HEK293 (cell line): ENCODE results near the gene STXBP3.

Experiments used
- CTCF ChIA-PET: fragments of 350-600 bp; formaldehyde crosslinking; extraction: SDS; loops from one replicate; lab custom pipeline; 2021; ENCODE audit warnings: antibody characterized with exemption; lab: Yijun Ruan, JAX
- POLR2A ChIA-PET: fragments of 300-600 bp; formaldehyde crosslinking; extraction: SDS; loops from one replicate; lab custom pipeline; 2020; ENCODE audit warnings: antibody characterized with exemption, inconsistent platforms; lab: Yijun Ruan, JAX
- H3K27ac ChIP-seq: fragments of 200-500 bp; sonication (Bioruptor generic); 2 replicates; pipeline ENCODE4 v1.5.1; 2014; ENCODE audit warnings: low read depth, low read length, control low read depth, inconsistent platforms; ENCODE audit errors: extremely low read depth
- H3K36me3 ChIP-seq, 2 experiments: fragments of 200-500 bp in 1 of 2; sonication (Bioruptor generic) in 1 of 2; 1 replicate in 1 of 2; 2 replicates in 1 of 2; pipeline ENCODE4 v1.5.1; 2014 to 2017; ENCODE audit warnings: inconsistent platforms in 2 of 2, low read length in 2 of 2; ENCODE audit not compliant: control insufficient read depth in 2 of 2, insufficient read depth in 1 of 2
- H3K4me1 ChIP-seq: fragments of 200-500 bp; sonication (Bioruptor generic); 2 replicates; pipeline ENCODE4 v1.5.1; 2014; ENCODE audit warnings: mild to moderate bottlenecking, low read length, inconsistent platforms; ENCODE audit not compliant: control insufficient read depth, insufficient read depth
- H3K4me3 ChIP-seq: 2 replicates; pipeline ENCODE4 v1.5.1; 2011; ENCODE audit warnings: low read depth, mild to moderate bottlenecking, control low read depth, low read length, moderate library complexity
- H3K9me3 ChIP-seq: fragments of 200-500 bp; sonication (Bioruptor generic); 2 replicates; pipeline ENCODE4 v1.5.1; 2014; ENCODE audit warnings: low read depth, low read length, inconsistent platforms; ENCODE audit not compliant: control insufficient read depth, insufficient read depth
- AEBP2 ChIP-seq: fragments of 450-650 bp; formaldehyde crosslinking; IDR thresholded peaks from 2 replicates; pipeline ENCODE4 v1.5.1; 2016; ENCODE audit warnings: missing biosample characterization, missing genetic modification characterization, borderline replicate concordance
- CTCF ChIP-seq: fragments of 450-650 bp; formaldehyde crosslinking; IDR thresholded peaks from 2 replicates; pipeline ENCODE4 v1.5.1; 2016; ENCODE audit warnings: missing biosample characterization, missing genetic modification characterization
- GLI4 ChIP-seq: fragments of 450-650 bp; formaldehyde crosslinking; IDR thresholded peaks from 2 replicates; pipeline ENCODE4 v1.5.1; 2016; ENCODE audit warnings: missing biosample characterization, missing genetic modification characterization
- PRDM2 ChIP-seq: fragments of 450-650 bp; formaldehyde crosslinking; IDR thresholded peaks from 2 replicates; pipeline ENCODE4 v1.5.1; 2016; ENCODE audit warnings: missing biosample characterization, missing genetic modification characterization, borderline replicate concordance
- SALL2 ChIP-seq: fragments of 450-650 bp; formaldehyde crosslinking; IDR thresholded peaks from 2 replicates; pipeline ENCODE4 v1.5.0; 2017; ENCODE audit warnings: missing biosample characterization, mild to moderate bottlenecking, missing genetic modification characterization, borderline replicate concordance
- TRIM28 ChIP-seq: IDR thresholded peaks from 2 replicates; pipeline ENCODE4 v1.6.1; 2011; ENCODE audit warnings: low read length, control low read depth, borderline replicate concordance
- ZBTB26 ChIP-seq: fragments of 450-650 bp; formaldehyde crosslinking; optimal IDR thresholded peaks from 2 replicates; pipeline ENCODE3; 2016; ENCODE audit warnings: missing biosample characterization, mild to moderate bottlenecking, missing genetic modification characterization
- ZBTB7A ChIP-seq: fragments of 450-650 bp; formaldehyde crosslinking; IDR thresholded peaks from 2 replicates; pipeline ENCODE4 v1.5.1; 2016; ENCODE audit warnings: low read depth, missing biosample characterization, missing genetic modification characterization
- ZFHX2 ChIP-seq: fragments of 450-650 bp; formaldehyde crosslinking; conservative IDR thresholded peaks from 2 replicates; pipeline ENCODE4 v1.5.1; 2016; ENCODE audit warnings: missing biosample characterization, missing genetic modification characterization
- ZFP3 ChIP-seq: fragments of 450-650 bp; formaldehyde crosslinking; IDR thresholded peaks from 2 replicates; pipeline ENCODE4 v1.5.1; 2016; ENCODE audit warnings: low read depth, missing biosample characterization, missing genetic modification characterization
- ZIC2 ChIP-seq: fragments of 450-650 bp; formaldehyde crosslinking; IDR thresholded peaks from 2 replicates; pipeline ENCODE4 v1.5.1; 2016; ENCODE audit warnings: missing biosample characterization, missing genetic modification characterization
- ZNF175 ChIP-seq: fragments of 450-650 bp; formaldehyde crosslinking; IDR thresholded peaks from 2 replicates; pipeline ENCODE4 v1.5.1; 2016; ENCODE audit warnings: missing biosample characterization, missing genetic modification characterization
- ZNF366 ChIP-seq: fragments of 450-650 bp; formaldehyde crosslinking; conservative IDR thresholded peaks from 2 replicates; pipeline ENCODE4 v1.5.1; 2016; ENCODE audit warnings: missing biosample characterization, missing genetic modification characterization
- ZNF473 ChIP-seq: fragments of 450-650 bp; formaldehyde crosslinking; IDR thresholded peaks from 2 replicates; pipeline ENCODE4 v1.5.1; 2017; ENCODE audit warnings: missing biosample characterization, missing genetic modification characterization
- ZNF513 ChIP-seq: fragments of 450-650 bp; IDR thresholded peaks from 2 replicates; pipeline ENCODE4 v1.5.1; 2018; ENCODE audit warnings: missing biosample characterization, missing genetic modification characterization
- ZNF544 ChIP-seq: fragments of 450-650 bp; formaldehyde crosslinking; IDR thresholded peaks from 2 replicates; pipeline ENCODE4 v1.5.0; 2017; ENCODE audit warnings: missing biosample characterization, missing genetic modification characterization
- ZNF585B ChIP-seq: fragments of 450-650 bp; formaldehyde crosslinking; IDR thresholded peaks from 2 replicates; pipeline ENCODE4 v1.5.1; 2016; ENCODE audit warnings: missing biosample characterization, missing genetic modification characterization
- ZNF664 ChIP-seq: fragments of 450-650 bp; formaldehyde crosslinking; IDR thresholded peaks from 2 replicates; pipeline ENCODE4 v1.5.1; 2016; ENCODE audit warnings: missing biosample characterization, missing genetic modification characterization
- ZNF791 ChIP-seq: fragments of 450-650 bp; formaldehyde crosslinking; IDR thresholded peaks from 2 replicates; pipeline ENCODE4 v1.5.1; 2016; ENCODE audit warnings: missing biosample characterization, missing genetic modification characterization
- ZSCAN16 ChIP-seq: fragments of 450-650 bp; formaldehyde crosslinking; IDR thresholded peaks from 2 replicates; pipeline ENCODE4 v1.5.1; 2016; ENCODE audit warnings: missing biosample characterization, missing genetic modification characterization

Gene STXBP3

GRCh38 chr1:108829498-108829916, 83.0 kb downstream of the STXBP3 start:
- Histone ChIP-seq H3K4me1 (no peaks in the 10 kb centered on the region), H3K9me3 (no peaks in the 10 kb centered on the region), H3K27ac (no peak overlapping the region), H3K4me3 (no peak overlapping the region), H3K36me3 (no peaks in the 10 kb centered on the region)
- TF ChIP-seq AEBP2 (tag by site-specific recombination), result no peak
- CTCF ChIA-PET, result interaction anchor here (0.6 to 10.7 kb wide), 15 partner anchors 10 to 1006 kb away, joined by 3 to 199 read pairs (median 5); partner anchors contain the start of gene AKNAD1
- POLR2A ChIA-PET, result no interaction called here

- no peaks in the 10 kb centered on the region for H3K36me3 ChIP-seq
- no peak overlapping the region for H3K4me3 ChIP-seq
- H3K9me3 ChIP-seq, result no peaks in the 10 kb centered on the region
- POLR2A ChIA-PET, result no interaction called here
- CTCF ChIA-PET, result interaction anchor here (0.7 to 10.7 kb wide), 6 partner anchors 8 to 270 kb away, joined by 3 to 199 read pairs (median 18); no protein-coding TSS in a partner anchor
- H3K4me1 ChIP-seq, result no peaks in the 10 kb centered on the region
- no peak overlapping the region for H3K27ac ChIP-seq
- TF ChIP-seq ZNF175 (tag by site-specific recombination), result no peak
- no peak for TF ChIP-seq ZNF366 (tag by site-specific recombination)
- TF ChIP-seq ZNF664 (tag by site-specific recombination), result no peak
- TF ChIP-seq ZNF513 (tag by site-specific recombination), result no peak
- TF ChIP-seq TRIM28, result peak; percentile 78; the same call in 1 of the 2 replicates
- TF ChIP-seq ZFP3, result no peak
- no peak for TF ChIP-seq ZNF473 (tag by site-specific recombination)
- TF ChIP-seq ZFHX2, result peak; percentile 42; the same call in 1 of the 2 replicates
- no peak for TF ChIP-seq PRDM2 (tag by site-specific recombination)
- TF ChIP-seq SALL2 (tag by site-specific recombination), result no peak
- no peak for TF ChIP-seq GLI4
- no peak for TF ChIP-seq ZNF791
- TF ChIP-seq ZNF585B, result no peak
- no peak for TF ChIP-seq ZNF544 (tag by site-specific recombination)
- TF ChIP-seq CTCF (tag by site-specific recombination), result no peak
- TF ChIP-seq ZIC2, result peak; percentile 92
- no peak for TF ChIP-seq ZBTB7A
- TF ChIP-seq ZBTB26 (tag by site-specific recombination), result no peak
- no peak for TF ChIP-seq ZSCAN16 (tag by site-specific recombination)
Observed at GRCh38 chr1:108830119-108831008, 83.9 kb downstream of the STXBP3 start.
